GM12875 (cell line): Measurements from ENCODE around the gene ADRB2.

ENCODE experiments used
- H3K4me3 ChIP-seq: one replicate; pipeline ENCODE4 v1.5.1; 2011; ENCODE audit warnings: low read depth, low read length, control low read depth
- CTCF ChIP-seq: IDR thresholded peaks from 2 replicates; pipeline ENCODE4 v1.5.1; 2011; ENCODE audit warnings: low read depth, mild to moderate bottlenecking, control low read depth, inconsistent platforms, low read length, moderate library complexity, borderline replicate concordance; ENCODE audit not compliant: insufficient read depth

The ADRB2 gene

GRCh38 chr5:148788636-148789035 is 37.8 kb upstream of the ADRB2 start:
- TF ChIP-seq CTCF, result no peak
- H3K4me3 ChIP-seq, result no peak overlapping the region

GRCh38 chr5:148790545-148791333 is 35.7 kb upstream of the ADRB2 start:
- no peak overlapping the region for H3K4me3 ChIP-seq
- no peak for TF ChIP-seq CTCF

GRCh38 chr5:148791334-148791667 is 35.1 kb upstream of the ADRB2 start:
- no peak overlapping the region for H3K4me3 ChIP-seq
- TF ChIP-seq CTCF, result no peak

- H3K4me3 ChIP-seq, result no peak overlapping the region
- TF ChIP-seq CTCF, result no peak
Observed at GRCh38 chr5:148791696-148792095, 34.7 kb upstream of the ADRB2 start.

GRCh38 chr5:148792744-148793143 is 33.7 kb upstream of the ADRB2 start:
- no peak overlapping the region for H3K4me3 ChIP-seq
- TF ChIP-seq CTCF, result no peak

GRCh38 chr5:148793261-148793660 is 33.1 kb upstream of the ADRB2 start:
- H3K4me3 ChIP-seq, result no peak overlapping the region
- TF ChIP-seq CTCF, result no peak

- no peak for TF ChIP-seq CTCF
- no peak overlapping the region for H3K4me3 ChIP-seq
Observed at GRCh38 chr5:148794275-148794674, 32.1 kb upstream of the ADRB2 start.
